HCT116 (cell line): ENCODE measurements around the gene ATL1. TPM values are rescaled to one million over a fixed set of nuclear protein-coding genes. Genes with fewer than 3 reads are reported as not detected.

ENCODE experiments used
- ATAC-seq: fragments of 200-7000 bp; cut with Tn5 transposase; 2 replicates; pipeline ENCODE4 v1.9.1; 2020; ENCODE audit warnings: mild to moderate bottlenecking, moderate library complexity
- BruUV-seq: library from RNA; stranded (reverse); fragments of 400-500 nt; replicated peaks from 2 replicates; lab custom pipeline; 2021; lab: Mats Ljungman, UMichigan
- CTCF ChIA-PET: fragments of 300-600 bp; sonication (Branson Sonifier 250); formaldehyde crosslinking; loops from one replicate; lab custom pipeline; 2021; ENCODE audit warnings: antibody characterized with exemption; lab: Charles Lee
- POLR2A ChIA-PET: fragments of 300-600, 350-600 bp; sonication (Branson Sonifier 250); formaldehyde crosslinking; loops from one replicate; lab custom pipeline; 2021; ENCODE audit warnings: antibody characterized with exemption; lab: Charles Lee
- RAD21 ChIA-PET, 2 experiments: fragments of 300-600 bp; sonication (Branson Sonifier 250); formaldehyde crosslinking; loops; one replicate each; lab custom pipeline; 2023; ENCODE audit warnings: low total read pairs in 2 of 2; ENCODE audit not compliant: uncharacterized antibody in 2 of 2, unreplicated experiment in 2 of 2, low non-redundant PET in 1 of 2; lab: Charles Lee
- DNase-seq: peaks from one replicate; pipeline ENCODE4 v3.0.0-alpha.2; 2010; ENCODE audit warnings: low read depth, low spot score
- H2AFZ ChIP-seq: fragments of 200-600 bp; shearing (Covaris generic), sonication (generic); 2 replicates; pipeline ENCODE4 v1.6.1; 2017; ENCODE audit warnings: low read depth, mixed run types, mixed read lengths, antibody characterized with exemption, low read length; ENCODE audit not compliant: poor library complexity, severe bottlenecking
- H3K27ac ChIP-seq: 2 replicates; pipeline ENCODE4 v1.5.1; 2012; ENCODE audit warnings: low read depth, low read length
- H3K27me3 ChIP-seq: fragments of 200-600 bp; sonication (generic); 2 replicates; pipeline ENCODE4 v1.6.1; 2016; ENCODE audit warnings: mixed run types, low read length, mixed read lengths; ENCODE audit not compliant: insufficient read depth
- H3K36me3 ChIP-seq, 2 experiments: fragments of 200-500 bp in 1 of 2; fragments of 200-600 bp in 1 of 2; sonication (Bioruptor generic) in 1 of 2; sonication (generic) in 1 of 2; 2 replicates each; pipeline versions ENCODE4 v1.5.1 to v1.6.1; 2014 to 2016; ENCODE audit warnings: low read length in 2 of 2, inconsistent platforms in 1 of 2, mixed read lengths in 1 of 2, mixed run types in 1 of 2; ENCODE audit not compliant: insufficient read depth in 2 of 2, control insufficient read depth in 1 of 2
- H3K4me1 ChIP-seq, 2 experiments: fragments of 200-600 bp in 1 of 2; sonication (generic) in 1 of 2; 2 replicates each; pipeline versions ENCODE4 v1.5.1 to v1.6.1; 2012 to 2017; ENCODE audit warnings: low read length in 2 of 2, inconsistent platforms in 1 of 2, mild to moderate bottlenecking in 1 of 2, mixed read lengths in 1 of 2, mixed run types in 1 of 2, moderate library complexity in 1 of 2; ENCODE audit not compliant: insufficient read depth in 2 of 2, control insufficient read depth in 1 of 2
- H3K4me2 ChIP-seq: fragments of 200-600 bp; sonication (generic); 2 replicates; pipeline ENCODE4 v1.6.1; 2017; ENCODE audit warnings: mixed run types, low read length, mixed read lengths
- H3K4me3 ChIP-seq, 2 experiments: fragments of 200-600 bp in 1 of 2; sonication (generic) in 1 of 2; replicated peaks in 1 of 2; 2 replicates each; pipeline ENCODE4 v1.5.1; 2011 to 2016; ENCODE audit warnings: low read length in 2 of 2, control low read depth in 1 of 2, low read depth in 1 of 2, mild to moderate bottlenecking in 1 of 2, mixed read lengths in 1 of 2, mixed run types in 1 of 2
- H3K79me2 ChIP-seq: fragments of 200-600 bp; sonication (generic); 2 replicates; pipeline ENCODE4 v1.6.1; 2017; ENCODE audit warnings: mild to moderate bottlenecking, mixed run types, low read length, moderate library complexity, mixed read lengths; ENCODE audit not compliant: insufficient read depth
- H3K9ac ChIP-seq: fragments of 200-600 bp; sonication (generic); 2 replicates; pipeline ENCODE4 v1.6.1; 2016; ENCODE audit warnings: low read length, mixed read lengths
- H3K9me2 ChIP-seq: fragments of 200-600 bp; sonication (generic), shearing (Covaris generic); 2 replicates; pipeline ENCODE4 v1.6.1; 2017; ENCODE audit warnings: mixed run types, mild to moderate bottlenecking, moderate library complexity; ENCODE audit not compliant: insufficient read depth
- H3K9me3 ChIP-seq, 2 experiments: fragments of 200-500 bp in 1 of 2; fragments of 200-600 bp in 1 of 2; sonication (Bioruptor generic) in 1 of 2; sonication (generic) in 1 of 2; 2 replicates each; pipeline ENCODE4 v1.6.1; 2014 to 2017; ENCODE audit warnings: low read length in 2 of 2, mixed read lengths in 2 of 2, inconsistent platforms in 1 of 2, low read depth in 1 of 2, mild to moderate bottlenecking in 1 of 2, mixed run types in 1 of 2, moderate library complexity in 1 of 2; ENCODE audit not compliant: control insufficient read depth in 1 of 2, insufficient read depth in 1 of 2
- H4K20me1 ChIP-seq: fragments of 200-600 bp; sonication (generic), shearing (Covaris generic); 2 replicates; pipeline ENCODE4 v1.6.1; 2017; ENCODE audit warnings: mixed run types, mild to moderate bottlenecking, moderate library complexity; ENCODE audit not compliant: insufficient read depth
- CBX3 ChIP-seq: IDR thresholded peaks from 2 replicates; pipeline ENCODE4 v1.6.1; 2012; ENCODE audit warnings: low read depth
- CEBPB ChIP-seq: IDR thresholded peaks from 2 replicates; pipeline ENCODE4 v1.6.1; 2012; ENCODE audit warnings: low read depth
- EGR1 ChIP-seq: IDR thresholded peaks from 2 replicates; pipeline ENCODE4 v1.6.1; 2012; ENCODE audit warnings: low read depth
- ELF1 ChIP-seq: IDR thresholded peaks from 2 replicates; pipeline ENCODE4 v1.6.1; 2012; ENCODE audit warnings: low read depth, borderline replicate concordance
- EZH2 ChIP-seq: fragments of 200-600 bp; sonication (generic); IDR thresholded peaks from 2 replicates; pipeline ENCODE4 v1.6.1; 2017; ENCODE audit warnings: antibody characterized with exemption, mixed run types
- EZH2phosphoT487 ChIP-seq: fragments of 200-600 bp; IDR thresholded peaks from 2 replicates; pipeline ENCODE4 v1.6.1; 2018; ENCODE audit warnings: antibody characterized with exemption, borderline replicate concordance
- SIN3A ChIP-seq: IDR thresholded peaks from 2 replicates; pipeline ENCODE4 v1.6.1; 2012; ENCODE audit warnings: low read depth
- SRF ChIP-seq: IDR thresholded peaks from 2 replicates; pipeline ENCODE4 v1.6.1; 2012; ENCODE audit warnings: low read depth
- TCF7L2 ChIP-seq: IDR thresholded peaks from 2 replicates; pipeline ENCODE4 v1.7.0; 2011; ENCODE audit warnings: borderline replicate concordance, inconsistent platforms; ENCODE audit not compliant: insufficient read depth, insufficient read length; ENCODE audit errors: extremely low read depth
- intact Hi-C: fragments of 100-400 bp; cut with micrococcal nuclease; formaldehyde crosslinking; loops from 2 replicates; pipeline ENCODE4 v1.10.0; 2022
- total RNA-seq: library from RNA; stranded (reverse); gene quantifications from one replicate; pipeline ENCODE4 v1.2.1, GENCODE V29; 2021; ENCODE audit not compliant: unreplicated experiment
- TF ChIP-seq, protein P1 (sequence below): IDR thresholded peaks from 2 replicates; pipeline ENCODE4 v1.6.1; 2012; ENCODE audit warnings: low read depth

Gene ATL1
- total RNA-seq, 1 experiment from 2014 or later = 1.4 TPM

DNA sequence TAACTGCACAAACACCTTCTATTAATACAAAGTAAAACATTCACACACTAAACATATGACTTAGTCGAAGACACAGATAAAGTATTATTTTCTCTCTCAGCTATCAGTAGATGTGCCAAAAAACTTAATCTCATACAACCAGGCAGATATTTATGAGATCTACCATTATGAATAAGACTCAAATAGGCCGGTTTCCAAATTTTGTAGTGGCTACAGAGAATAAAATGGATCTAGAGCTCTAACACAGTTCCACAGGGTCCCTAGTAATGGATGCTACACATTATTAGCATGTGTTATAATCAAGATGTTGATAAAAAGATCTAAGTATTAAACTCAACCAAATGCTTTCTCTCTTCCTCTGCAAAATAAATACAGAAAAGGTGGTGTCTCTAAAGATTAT, 97.8 kb downstream of the ATL1 start:
- Histone ChIP-seq H3K4me3 (no peak overlapping the region), H3K4me1 (peaks cover 0 to 9% of the 10 kb centered on the region in 2 experiments; a peak in 1 of 4 replicates), H3K9me3 (no peaks in the 10 kb centered on the region), H3K79me2 (peaks cover 97% of the 10 kb centered on the region), H3K9ac (no peak overlapping the region), H3K36me3 (peaks cover 7 to 14% of the 10 kb centered on the region in 2 experiments; a peak in 3 of 4 replicates), H3K27ac (no peak overlapping the region), H2AFZ (no peak overlapping the region), H3K27me3 (no peaks in the 10 kb centered on the region), H3K9me2 (no peaks in the 10 kb centered on the region), H3K4me2 (no peak overlapping the region), H4K20me1 (no peaks in the 10 kb centered on the region)
- RAD21 ChIA-PET = no interaction called here
- DNase-seq (no peak), ATAC-seq (no peak)
- POLR2A ChIA-PET = interaction anchor here (1.3 kb wide), 1 partner anchor 11 kb away, joined by 3 read pairs; the partner anchor contains the start of gene SAV1
- intact Hi-C loops = no loop called here
- no peak for TF ChIP-seq SIN3A
- no peak for TF ChIP-seq SRF
- TF ChIP-seq EZH2 = no peak
- no peak for TF ChIP-seq CEBPB
- no peak for TF ChIP-seq EZH2phosphoT487
- TF ChIP-seq CBX3 = no peak
- TF ChIP-seq TCF7L2 = no peak
- no TSS peak for BruUV-seq
- CTCF ChIA-PET = no interaction called here

DNA sequence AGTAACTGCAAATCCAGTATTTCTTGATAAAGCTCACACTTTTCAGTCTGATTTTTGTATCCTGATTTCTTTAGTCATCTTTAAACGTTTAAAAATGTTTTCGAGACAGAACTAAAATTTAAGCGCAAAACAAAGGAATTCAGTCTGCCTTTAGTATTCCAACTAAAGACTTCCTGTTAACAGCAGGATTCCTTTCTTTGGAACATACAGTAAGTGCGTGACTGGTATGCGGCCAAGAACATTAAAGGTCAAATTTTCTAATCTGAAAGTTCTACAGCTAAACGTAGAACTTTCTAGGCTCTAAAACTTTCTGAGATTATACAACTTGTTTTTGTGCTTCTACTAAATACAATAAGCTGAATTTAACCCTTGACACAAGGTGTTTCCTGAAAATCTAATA, 98.3 kb downstream of the ATL1 start:
- BruUV-seq = no TSS peak
- Histone ChIP-seq H3K4me2 (no peak overlapping the region), H3K9me3 (no peaks in the 10 kb centered on the region), H3K9me2 (no peaks in the 10 kb centered on the region), H3K79me2 (peaks cover 97% of the 10 kb centered on the region), H4K20me1 (no peaks in the 10 kb centered on the region), H2AFZ (no peak overlapping the region), H3K27me3 (no peaks in the 10 kb centered on the region), H3K9ac (no peak overlapping the region), H3K4me3 (no peak overlapping the region), H3K4me1 (peaks cover 0 to 9% of the 10 kb centered on the region in 2 experiments; a peak in 1 of 4 replicates), H3K36me3 (peaks cover 7 to 14% of the 10 kb centered on the region in 2 experiments; a peak in 3 of 4 replicates), H3K27ac (no peak overlapping the region)
- POLR2A ChIA-PET = interaction anchor here (1.3 kb wide), 1 partner anchor 10 kb away, joined by 3 read pairs; the partner anchor contains the start of gene SAV1
- DNase-seq = no peak
- RAD21 ChIA-PET = no interaction called here
- ATAC-seq = no peak
- TF ChIP-seq EGR1 (no peak), EZH2phosphoT487 (no peak), SIN3A (no peak), ELF1 (no peak)
- TF ChIP-seq, protein P1, sequence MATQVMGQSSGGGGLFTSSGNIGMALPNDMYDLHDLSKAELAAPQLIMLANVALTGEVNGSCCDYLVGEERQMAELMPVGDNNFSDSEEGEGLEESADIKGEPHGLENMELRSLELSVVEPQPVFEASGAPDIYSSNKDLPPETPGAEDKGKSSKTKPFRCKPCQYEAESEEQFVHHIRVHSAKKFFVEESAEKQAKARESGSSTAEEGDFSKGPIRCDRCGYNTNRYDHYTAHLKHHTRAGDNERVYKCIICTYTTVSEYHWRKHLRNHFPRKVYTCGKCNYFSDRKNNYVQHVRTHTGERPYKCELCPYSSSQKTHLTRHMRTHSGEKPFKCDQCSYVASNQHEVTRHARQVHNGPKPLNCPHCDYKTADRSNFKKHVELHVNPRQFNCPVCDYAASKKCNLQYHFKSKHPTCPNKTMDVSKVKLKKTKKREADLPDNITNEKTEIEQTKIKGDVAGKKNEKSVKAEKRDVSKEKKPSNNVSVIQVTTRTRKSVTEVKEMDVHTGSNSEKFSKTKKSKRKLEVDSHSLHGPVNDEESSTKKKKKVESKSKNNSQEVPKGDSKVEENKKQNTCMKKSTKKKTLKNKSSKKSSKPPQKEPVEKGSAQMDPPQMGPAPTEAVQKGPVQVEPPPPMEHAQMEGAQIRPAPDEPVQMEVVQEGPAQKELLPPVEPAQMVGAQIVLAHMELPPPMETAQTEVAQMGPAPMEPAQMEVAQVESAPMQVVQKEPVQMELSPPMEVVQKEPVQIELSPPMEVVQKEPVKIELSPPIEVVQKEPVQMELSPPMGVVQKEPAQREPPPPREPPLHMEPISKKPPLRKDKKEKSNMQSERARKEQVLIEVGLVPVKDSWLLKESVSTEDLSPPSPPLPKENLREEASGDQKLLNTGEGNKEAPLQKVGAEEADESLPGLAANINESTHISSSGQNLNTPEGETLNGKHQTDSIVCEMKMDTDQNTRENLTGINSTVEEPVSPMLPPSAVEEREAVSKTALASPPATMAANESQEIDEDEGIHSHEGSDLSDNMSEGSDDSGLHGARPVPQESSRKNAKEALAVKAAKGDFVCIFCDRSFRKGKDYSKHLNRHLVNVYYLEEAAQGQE = no peak
- CTCF ChIA-PET = interaction anchor here (0.6 kb wide), 1 partner anchor 9 kb away, joined by 3 read pairs; no protein-coding TSS in a partner anchor
- intact Hi-C loops = no loop called here
